Measurements from ENCODE around the gene SERPINA9. TPM values are rescaled to one million over a fixed set of nuclear protein-coding genes. Genes with fewer than 3 reads are reported as not detected.

Gene SERPINA9
- total RNA-seq, 1 experiment from 2014 or later = not detected

GRCh38 chr14:94517641-94518257 lies 41.8 kb upstream of the SERPINA9 start:
- RAD21 ChIA-PET (ENCODE audit: low non-redundant PET in 1 of 2, low total read pairs in 2 of 2, uncharacterized antibody in 2 of 2, unreplicated experiment in 2 of 2) = no interaction called here
- POLR2A ChIA-PET = no interaction called here
- CTCF ChIA-PET = no interaction called here

GRCh38 chr14:94517248-94517640 lies 41.2 kb upstream of the SERPINA9 start:
- Histone ChIP-seq H3K4me3 (replicated peaks in 1 of 2; ENCODE audit: low read depth in 1 of 2, low read length in 2 of 2) (no peak overlapping the region), H3K4me2 (ENCODE audit: low read length) (no peak overlapping the region), H3K9me3 (ENCODE audit: control insufficient read depth in 1 of 2, insufficient read depth in 1 of 2, low read depth in 1 of 2, low read length in 2 of 2) (no peaks in the 10 kb centered on the region), H2AFZ (ENCODE audit: low read depth, low read length, poor library complexity, severe bottlenecking) (no peak overlapping the region), H3K36me3 (ENCODE audit: control insufficient read depth in 1 of 2, insufficient read depth in 2 of 2, low read length in 2 of 2) (no peaks in the 10 kb centered on the region), H3K27me3 (ENCODE audit: insufficient read depth, low read length) (peaks cover 4% of the 10 kb centered on the region; the same call in 1 of the 2 replicates), H3K9me2 (ENCODE audit: insufficient read depth) (no peaks in the 10 kb centered on the region), H3K79me2 (ENCODE audit: insufficient read depth, low read length) (no peaks in the 10 kb centered on the region), H3K4me1 (ENCODE audit: control insufficient read depth in 1 of 2, insufficient read depth in 2 of 2, low read length in 2 of 2) (no peaks in the 10 kb centered on the region), H3K9ac (ENCODE audit: low read length) (no peak overlapping the region), H4K20me1 (ENCODE audit: insufficient read depth) (no peaks in the 10 kb centered on the region), H3K27ac (ENCODE audit: low read depth, low read length) (no peak overlapping the region)
- ChIA-PET CTCF (no interaction called here), POLR2A (no interaction called here), RAD21 (ENCODE audit: low non-redundant PET in 1 of 2, low total read pairs in 2 of 2, uncharacterized antibody in 2 of 2, unreplicated experiment in 2 of 2) (no interaction called here)
- intact Hi-C loops (cut with micrococcal nuclease) = no loop called here
- DNase-seq (ENCODE audit: low read depth, low spot score) (no peak), ATAC-seq (no peak)
- no TSS peak for BruUV-seq (replicated peaks)
- TF ChIP-seq FOSL1 (IDR thresholded peaks at IDR 0.05; ENCODE audit: low read depth) = no peak
- no peak for TF ChIP-seq REST (IDR thresholded peaks at IDR 0.05; ENCODE audit: low read depth)
- TF ChIP-seq SP1 (IDR thresholded peaks at IDR 0.05; ENCODE audit: low read depth) = no peak
- no peak for TF ChIP-seq ATF3 (IDR thresholded peaks at IDR 0.05)
- no peak for TF ChIP-seq JUND (IDR thresholded peaks at IDR 0.05)
- TF ChIP-seq ZFX (IDR thresholded peaks at IDR 0.05) = no peak
- TF ChIP-seq POLR2AphosphoS5 (IDR thresholded peaks at IDR 0.05; ENCODE audit: low read depth, low read length) = no peak
- no peak for TF ChIP-seq CTCF (IDR thresholded peaks at IDR 0.05 in 2 of 3, conservative IDR thresholded peaks at IDR 0.05 in 1 of 3; ENCODE audit: borderline replicate concordance in 1 of 3, insufficient read depth in 1 of 3, low read depth in 2 of 3, low read length in 2 of 3)

More at GRCh38 chr14:94517641-94518257, 41.8 kb upstream of the SERPINA9 start:
- H3K79me2 ChIP-seq (ENCODE audit: insufficient read depth, low read length) = no peaks in the 10 kb centered on the region
- 0 out of 2 replicates have a peak, but pooled peaks cover under 1% of the 10 kb centered on the region for H3K27me3 ChIP-seq (ENCODE audit: insufficient read depth, low read length)
- H3K4me3 ChIP-seq (replicated peaks in 1 of 2; ENCODE audit: low read depth in 1 of 2, low read length in 2 of 2) = no peak overlapping the region
- DNase-seq (ENCODE audit: low read depth, low spot score) (no peak), ATAC-seq (no peak)
- H2AFZ ChIP-seq (ENCODE audit: low read depth, low read length, poor library complexity, severe bottlenecking) = no peak overlapping the region
- no peak overlapping the region for H3K27ac ChIP-seq (ENCODE audit: low read depth, low read length)
- H3K4me2 ChIP-seq (ENCODE audit: low read length) = no peak overlapping the region
- intact Hi-C loops (cut with micrococcal nuclease) = no loop called here
- no peaks in the 10 kb centered on the region for H3K36me3 ChIP-seq (ENCODE audit: control insufficient read depth in 1 of 2, insufficient read depth in 2 of 2, low read length in 2 of 2)
- TF ChIP-seq RAD21 (IDR thresholded peaks at IDR 0.05; ENCODE audit: low read depth) = no peak
- TF ChIP-seq ZBTB33 (IDR thresholded peaks at IDR 0.05; ENCODE audit: extremely low read depth, insufficient replicate concordance, low read length) = no peak
- H3K4me1 ChIP-seq (ENCODE audit: control insufficient read depth in 1 of 2, insufficient read depth in 2 of 2, low read length in 2 of 2) = no peaks in the 10 kb centered on the region
- H3K9me2 ChIP-seq (ENCODE audit: insufficient read depth) = no peaks in the 10 kb centered on the region
- H3K9me3 ChIP-seq (ENCODE audit: control insufficient read depth in 1 of 2, insufficient read depth in 1 of 2, low read depth in 1 of 2, low read length in 2 of 2) = no peaks in the 10 kb centered on the region
- H3K9ac ChIP-seq (ENCODE audit: low read length) = no peak overlapping the region
- no peaks in the 10 kb centered on the region for H4K20me1 ChIP-seq (ENCODE audit: insufficient read depth)
- no TSS peak for BruUV-seq (replicated peaks)
